H9 (cell line): ENCODE results near the gene GCG. TPM values are rescaled to one million over a fixed set of nuclear protein-coding genes. Genes with fewer than 3 reads are reported as not detected.

ENCODE experiments used
- DNase-seq: peaks from one replicate; pipeline ENCODE4 v3.0.0-alpha.2; 2017
- H2AFZ ChIP-seq: one replicate; pipeline ENCODE4 v1.6.1; 2013; ENCODE audit warnings: mild to moderate bottlenecking, low read length, control low read depth, moderate library complexity
- H2AK5ac ChIP-seq: 2 replicates; pipeline ENCODE4 v1.6.1; 2013; ENCODE audit warnings: low read length, control low read depth, mixed read lengths; ENCODE audit not compliant: insufficient read length
- H2BK120ac ChIP-seq: one replicate; pipeline ENCODE4 v1.6.1; 2013; ENCODE audit warnings: low read depth, mild to moderate bottlenecking, low read length, control low read depth, inconsistent platforms; ENCODE audit not compliant: poor library complexity, severe bottlenecking
- H2BK12ac ChIP-seq: 2 replicates; pipeline ENCODE4 v1.6.1; 2013; ENCODE audit warnings: low read length, control low read depth, mixed read lengths, low read depth; ENCODE audit not compliant: insufficient read length
- H2BK15ac ChIP-seq: 2 replicates; pipeline ENCODE4 v1.6.1; 2013; ENCODE audit warnings: low read depth, low read length, control low read depth
- H2BK20ac ChIP-seq: one replicate; pipeline ENCODE4 v1.6.1; 2013; ENCODE audit warnings: low read depth, mild to moderate bottlenecking, low read length, control low read depth, inconsistent platforms; ENCODE audit not compliant: poor library complexity, severe bottlenecking
- H2BK5ac ChIP-seq: 2 replicates; pipeline ENCODE4 v1.6.1; 2013; ENCODE audit warnings: low read length, control low read depth, mixed read lengths; ENCODE audit not compliant: insufficient read length
- H3K14ac ChIP-seq: 2 replicates; pipeline ENCODE4 v1.6.1; 2013; ENCODE audit warnings: low read length, control low read depth; ENCODE audit not compliant: insufficient read depth
- H3K18ac ChIP-seq: 2 replicates; pipeline ENCODE4 v1.6.1; 2013; ENCODE audit warnings: low read depth, mild to moderate bottlenecking, mixed read lengths, low read length, control low read depth; ENCODE audit not compliant: insufficient read length
- H3K23ac ChIP-seq: 2 replicates; pipeline ENCODE4 v1.6.1; 2013; ENCODE audit warnings: low read length, control low read depth, mixed read lengths, low read depth; ENCODE audit not compliant: insufficient read length
- H3K23me2 ChIP-seq: 2 replicates; pipeline ENCODE4 v1.6.1; 2013; ENCODE audit warnings: low read depth, mild to moderate bottlenecking, mixed read lengths, low read length, control low read depth; ENCODE audit not compliant: insufficient read length, poor library complexity, severe bottlenecking
- H3K27ac ChIP-seq: 2 replicates; pipeline ENCODE4 v1.5.1; 2013; ENCODE audit warnings: low read length, control low read depth, mixed read lengths, low read depth; ENCODE audit not compliant: insufficient read length
- H3K27me3 ChIP-seq: 2 replicates; pipeline ENCODE4 v1.6.1; 2013; ENCODE audit warnings: low read length, control low read depth, inconsistent platforms; ENCODE audit not compliant: insufficient read depth
- H3K4ac ChIP-seq: 2 replicates; pipeline ENCODE4 v1.6.1; 2013; ENCODE audit warnings: low read depth, mild to moderate bottlenecking, control low read depth, inconsistent platforms, low read length, moderate library complexity
- H3K4me1 ChIP-seq: 2 replicates; pipeline ENCODE4 v1.6.1; 2013; ENCODE audit warnings: low read length, control low read depth, inconsistent platforms; ENCODE audit not compliant: insufficient read depth
- H3K4me2 ChIP-seq: 2 replicates; pipeline ENCODE4 v1.6.1; 2013; ENCODE audit warnings: low read length, control low read depth, mixed read lengths; ENCODE audit not compliant: insufficient read length, insufficient read depth
- H3K56ac ChIP-seq: 2 replicates; pipeline ENCODE4 v1.6.1; 2013; ENCODE audit warnings: low read depth, mild to moderate bottlenecking, mixed read lengths, low read length, control low read depth; ENCODE audit not compliant: insufficient read length
- H3K79me1 ChIP-seq: 2 replicates; pipeline ENCODE4 v1.6.1; 2013; ENCODE audit warnings: low read depth, mild to moderate bottlenecking, moderate library complexity, low read length, control low read depth, inconsistent platforms; ENCODE audit not compliant: insufficient read depth, poor library complexity, severe bottlenecking
- H3K79me2 ChIP-seq: 2 replicates; pipeline ENCODE4 v1.6.1; 2013; ENCODE audit warnings: low read length, control low read depth, inconsistent platforms; ENCODE audit not compliant: insufficient read depth
- H3K9ac ChIP-seq: 2 replicates; pipeline ENCODE4 v1.6.1; 2013; ENCODE audit warnings: low read length, control low read depth, mixed read lengths; ENCODE audit not compliant: insufficient read length; ENCODE audit errors: extremely low read depth
- H3K9me3 ChIP-seq: one replicate; pipeline ENCODE4 v1.6.1; 2013; ENCODE audit warnings: low read depth, low read length, inconsistent platforms; ENCODE audit not compliant: control insufficient read depth
- H3T11ph ChIP-seq: one replicate; pipeline ENCODE4 v1.6.1; 2013; ENCODE audit warnings: mild to moderate bottlenecking, low read length, control low read depth, inconsistent platforms
- H4K20me1 ChIP-seq: one replicate; pipeline ENCODE4 v1.6.1; 2013; ENCODE audit not compliant: control insufficient read depth, insufficient read length, insufficient read depth
- H4K5ac ChIP-seq: 2 replicates; pipeline ENCODE4 v1.6.1; 2013; ENCODE audit warnings: low read depth, mild to moderate bottlenecking, mixed read lengths, low read length, control low read depth; ENCODE audit not compliant: insufficient read length
- H4K8ac ChIP-seq: replicated peaks from 2 replicates; pipeline ENCODE4 v1.6.1; 2013; ENCODE audit warnings: low read length, control low read depth, mixed read lengths, low read depth; ENCODE audit not compliant: insufficient read length
- H4K91ac ChIP-seq: 2 replicates; pipeline ENCODE4 v1.6.1; 2013; ENCODE audit warnings: low read depth, mild to moderate bottlenecking, moderate library complexity, mixed read lengths, low read length, control low read depth; ENCODE audit not compliant: insufficient read length
- H3K27ac Mint-ChIP-seq, 3 experiments: 2 replicates in 2 of 3; 3 replicates in 1 of 3; pipeline ENCODE4 v1.8.0; 2020 to 2021; ENCODE audit warnings: mixed read lengths in 3 of 3, mild to moderate bottlenecking in 1 of 3, moderate library complexity in 1 of 3
- H3K27me3 Mint-ChIP-seq: 2 replicates; pipeline ENCODE4 v1.8.0; 2021; ENCODE audit warnings: low read depth, mild to moderate bottlenecking, moderate library complexity, mixed read lengths
- H3K36me3 Mint-ChIP-seq, 3 experiments: 2 replicates in 2 of 3; 3 replicates in 1 of 3; pipeline ENCODE4 v1.8.0; 2020 to 2021; ENCODE audit warnings: low read depth in 3 of 3, mixed read lengths in 3 of 3; ENCODE audit not compliant: insufficient read depth in 1 of 3
- H3K4me1 Mint-ChIP-seq, 2 experiments: 2 replicates each; pipeline ENCODE4 v1.8.0; 2020; ENCODE audit warnings: mixed read lengths in 2 of 2
- H3K4me3 Mint-ChIP-seq, 2 experiments: 2 replicates in 1 of 2; 3 replicates in 1 of 2; pipeline ENCODE4 v1.8.0; 2020 to 2021; ENCODE audit warnings: mild to moderate bottlenecking in 2 of 2, mixed read lengths in 2 of 2, moderate library complexity in 1 of 2
- H3K9me3 Mint-ChIP-seq, 2 experiments: 2 replicates in 1 of 2; 3 replicates in 1 of 2; pipeline ENCODE4 v1.8.0; 2020; ENCODE audit warnings: mild to moderate bottlenecking in 2 of 2, mixed read lengths in 2 of 2, moderate library complexity in 1 of 2
- CTCF ChIP-seq: fragments of 200-600 bp; sonication (generic); conservative IDR thresholded peaks from 3 replicates; pipeline ENCODE4 v1.8.0; 2021; ENCODE audit warnings: antibody characterized with exemption, mild to moderate bottlenecking
- WGBS: extraction: QIAGEN DNeasy Blood & Tissue Kit; methylation state at CpG from one replicate; pipeline ENCODE4 v1.1.7; 2013; ENCODE audit warnings: missing lambda C conversion rate, low lambda C conversion rate, mixed read lengths; ENCODE audit not compliant: insufficient read length; ENCODE audit errors: extremely low coverage; 5-methylcytosine and 5-hydroxymethylcytosine counted together
- total RNA-seq: library from RNA; stranded (reverse); gene quantifications from 2 replicates; pipeline ENCODE4 v1.2.1, GENCODE V29; 2021

GCG gene
- total RNA-seq, 1 experiment from 2014 or later = not detected

GRCh38 chr2:162159446-162159845 lies 7.4 kb upstream of the GCG start:
- Histone ChIP-seq H2AK5ac (no peak overlapping the region), H2AFZ (no peak overlapping the region), H3K56ac (no peak overlapping the region), H3K4ac (no peak overlapping the region), H2BK120ac (no peak overlapping the region), H4K5ac (no peak overlapping the region), H2BK12ac (no peak overlapping the region), H3K18ac (no peak overlapping the region), H4K20me1 (no peaks in the 10 kb centered on the region), H3K79me2 (no peaks in the 10 kb centered on the region), H2BK5ac (no peak overlapping the region), H3K4me1 (no peaks in the 10 kb centered on the region), H3K4me2 (no peak overlapping the region), H3T11ph (no peak overlapping the region), H3K27me3 (no peaks in the 10 kb centered on the region), H4K8ac (no peak overlapping the region), H3K23ac (no peak overlapping the region), H2BK20ac (no peak overlapping the region), H3K14ac (no peak overlapping the region), H4K91ac (no peak overlapping the region), H3K27ac (no peak overlapping the region), H3K79me1 (no peaks in the 10 kb centered on the region), H3K23me2 (no peaks in the 10 kb centered on the region), H2BK15ac (no peak overlapping the region), H3K9ac (no peak overlapping the region), H3K9me3 (no peaks in the 10 kb centered on the region)
- H3K9me3 Mint-ChIP-seq = no peaks in the 10 kb centered on the region
- no CpG with 5 or more reads among the region's 6 CpGs for WGBS
- no peaks in the 10 kb centered on the region; the same call in 1 of the 2 replicates for H3K27me3 Mint-ChIP-seq
- no peak overlapping the region for H3K27ac Mint-ChIP-seq
- H3K36me3 Mint-ChIP-seq = no peaks in the 10 kb centered on the region
- H3K4me3 Mint-ChIP-seq = no peak overlapping the region
- DNase-seq = no peak
- no peaks in the 10 kb centered on the region for H3K4me1 Mint-ChIP-seq
- TF ChIP-seq CTCF = no peak
